ENCODE measurements around the gene TGFB2.

Gene TGFB2

DNA sequence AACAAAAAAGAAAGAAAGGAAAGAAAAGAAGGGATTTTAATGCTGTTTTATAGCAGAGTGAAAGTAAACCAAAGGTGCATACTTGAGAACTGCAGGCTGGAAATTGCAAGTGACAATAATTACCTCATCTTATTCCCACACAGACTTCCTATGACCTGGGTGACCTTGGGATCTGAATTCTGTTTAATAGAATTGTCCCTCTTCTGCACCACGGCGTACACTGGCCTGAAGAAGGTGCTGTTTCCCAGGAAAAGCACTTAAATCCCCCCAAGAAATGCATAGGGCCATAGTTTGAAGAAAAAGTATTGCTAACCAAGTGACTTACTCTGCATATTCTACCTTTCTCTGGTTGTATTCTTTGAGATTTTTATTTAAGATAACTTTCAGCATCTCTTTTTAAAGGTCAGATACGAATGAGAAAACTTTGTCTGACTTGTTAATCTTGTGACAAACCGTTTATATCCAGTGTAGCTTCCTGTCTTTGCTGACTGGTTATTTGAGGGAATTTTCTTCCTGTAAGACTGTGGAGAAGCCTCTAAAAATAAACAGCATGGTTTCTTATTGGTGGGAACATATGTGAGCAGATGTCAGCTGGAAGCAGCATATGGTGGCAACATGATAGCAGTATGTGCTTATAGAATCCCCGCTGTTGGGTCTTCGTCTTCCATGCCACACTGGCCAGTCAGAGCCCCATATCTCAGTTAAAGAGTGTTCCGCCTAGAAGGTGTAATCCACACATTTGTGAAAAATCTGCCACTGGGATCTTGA lies 16.3 kb downstream of the TGFB2 start:
- DNase-seq (ENCODE audit: low read depth in 2 of 2): no peak

DNA sequence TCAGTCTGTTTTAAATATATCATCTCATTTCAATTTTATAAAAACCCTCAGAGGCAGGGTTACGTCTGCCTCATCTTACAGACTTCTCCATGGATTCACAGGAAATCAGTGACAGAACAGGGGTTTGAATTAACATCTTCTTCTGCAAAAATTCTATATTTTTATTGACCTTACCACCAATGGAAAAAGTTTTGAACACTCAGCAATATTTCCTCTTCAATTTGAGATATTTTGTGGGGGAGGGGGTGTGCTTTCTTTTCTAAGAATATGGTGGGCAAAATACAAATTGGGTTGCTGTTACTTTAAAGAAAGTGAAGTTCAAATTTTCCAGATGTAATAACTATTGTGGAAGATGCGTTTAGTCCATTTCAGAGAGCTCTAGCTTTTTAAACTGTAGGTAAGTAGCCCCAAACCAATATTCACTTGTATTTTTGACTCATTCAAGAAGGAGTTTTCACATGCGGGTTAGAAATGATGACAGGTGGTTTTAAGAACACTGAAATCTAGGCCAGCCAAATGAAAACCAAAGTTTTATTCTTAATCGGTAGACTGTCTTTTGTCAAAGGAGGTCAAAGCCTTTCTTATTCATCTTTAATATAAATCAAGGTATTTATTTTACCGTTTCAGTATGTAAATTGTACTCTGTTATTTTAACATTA lies 17.4 kb downstream of the TGFB2 start:
- no peak for DNase-seq (ENCODE audit: low read depth in 2 of 2)

DNA sequence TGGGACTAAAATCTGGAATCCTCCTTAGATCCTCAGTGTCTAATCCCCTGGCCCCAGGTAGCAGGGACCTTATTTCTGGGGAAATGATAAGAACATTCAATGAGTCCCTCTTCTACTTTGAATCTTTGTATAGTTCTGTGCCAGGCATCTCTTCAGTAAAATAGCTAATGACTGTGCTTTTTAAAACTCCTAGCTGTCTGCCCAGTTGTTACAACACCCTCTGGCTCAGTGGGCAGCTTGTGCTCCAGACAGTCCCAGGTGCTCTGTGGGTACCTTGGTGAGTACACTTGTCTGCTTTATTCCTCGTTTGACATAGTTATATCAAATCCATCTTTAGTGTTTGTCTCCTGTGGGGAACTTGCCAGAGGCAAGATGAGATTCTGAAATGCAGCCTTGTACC lies 18.0 kb downstream of the TGFB2 start:
- DNase-seq (ENCODE audit: low read depth in 2 of 2): no peak

DNA sequence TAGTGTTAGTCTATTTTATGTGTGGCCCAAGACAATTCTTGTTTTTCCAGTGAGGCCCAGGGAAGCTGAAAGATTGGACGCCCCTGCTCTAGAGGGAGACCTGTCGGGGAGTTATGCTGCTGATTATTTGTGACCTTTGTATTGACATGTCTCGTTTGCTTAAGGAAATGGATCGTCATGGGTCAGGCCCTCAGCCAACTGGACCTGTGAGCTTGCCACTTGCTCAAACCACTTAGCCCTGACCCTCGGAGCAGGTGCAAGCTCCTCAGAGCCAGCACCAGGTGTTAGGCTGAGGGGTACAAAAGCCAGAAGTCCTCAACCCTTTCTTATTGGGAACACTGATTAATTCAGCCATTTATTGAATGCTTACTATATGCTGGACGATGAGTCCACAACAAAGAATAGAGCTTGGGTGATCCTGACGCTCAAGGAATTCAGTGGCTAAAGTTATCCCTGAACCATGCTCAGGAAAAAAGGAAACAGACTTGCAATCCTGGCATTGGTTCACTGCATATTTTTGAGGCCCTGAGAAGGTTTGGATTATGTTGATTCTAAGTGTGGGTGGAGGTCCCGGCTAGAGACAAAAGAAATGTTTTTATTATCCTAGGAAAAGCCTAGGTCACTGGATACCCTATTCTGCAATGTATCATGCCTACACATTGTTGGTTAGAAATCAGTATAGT lies 19.0 kb downstream of the TGFB2 start:
- DNase-seq (ENCODE audit: low read depth in 2 of 2): no peak

GRCh38 chr1:218365226-218365999 lies 20.3 kb downstream of the TGFB2 start:
- no peak for DNase-seq (ENCODE audit: low read depth in 2 of 2)

GRCh38 chr1:218366322-218367052 lies 21.4 kb downstream of the TGFB2 start:
- DNase-seq (ENCODE audit: low read depth in 2 of 2): no peak

DNA sequence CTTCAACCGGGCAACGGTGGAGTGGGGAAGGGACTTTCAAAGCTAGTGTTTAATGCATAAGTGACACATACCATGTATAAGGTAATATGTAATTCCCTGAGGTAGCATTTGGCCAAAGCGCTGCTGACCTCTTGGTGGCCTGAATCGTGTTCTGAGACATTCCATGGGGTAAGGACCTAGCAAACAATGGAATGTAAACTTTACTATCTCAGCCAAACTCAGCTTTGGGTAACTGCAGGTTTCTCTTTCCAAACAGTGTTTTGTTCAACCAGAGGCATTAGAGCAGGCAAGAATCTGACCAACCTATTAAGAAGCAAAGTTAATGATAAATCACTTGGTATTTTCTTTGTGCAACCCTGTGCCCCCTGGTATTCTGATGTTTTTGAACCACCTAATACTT lies 22.0 kb downstream of the TGFB2 start:
- no peak for DNase-seq (ENCODE audit: low read depth in 2 of 2)

- no peak for DNase-seq (ENCODE audit: low read depth in 2 of 2)
Measured at GRCh38 chr1:218368686-218369085, 23.6 kb downstream of the TGFB2 start.

GRCh38 chr1:218369688-218370511 lies 24.8 kb downstream of the TGFB2 start:
- DNase-seq (ENCODE audit: low read depth in 2 of 2): no peak

GRCh38 chr1:218371927-218372672 lies 27.0 kb downstream of the TGFB2 start:
- no peak for DNase-seq (ENCODE audit: low read depth in 2 of 2)

GRCh38 chr1:218374401-218375353 lies 29.5 kb downstream of the TGFB2 start:
- DNase-seq (ENCODE audit: low read depth in 2 of 2): no peak

DNA sequence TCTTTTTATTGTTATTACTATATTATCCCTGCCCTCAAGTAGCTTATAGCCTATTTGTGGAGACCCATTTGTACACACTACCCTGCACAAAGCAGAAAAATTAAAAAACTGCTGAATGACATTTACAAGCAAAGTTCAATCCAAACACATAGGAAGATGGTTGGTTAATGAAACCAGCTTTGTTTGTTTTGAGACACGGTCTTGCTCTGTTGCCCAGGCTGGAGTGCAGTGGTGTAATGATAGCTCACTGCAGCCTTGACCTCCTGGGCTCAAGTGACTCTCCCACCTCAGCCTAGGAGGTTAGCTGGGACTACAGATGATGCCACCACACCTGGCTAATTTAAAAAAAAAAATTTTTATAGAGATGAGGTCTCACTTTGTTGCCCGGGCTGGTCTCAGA lies 31.6 kb downstream of the TGFB2 start:
- no peak for DNase-seq (ENCODE audit: low read depth in 2 of 2)

GRCh38 chr1:218377143-218377660 lies 32.1 kb downstream of the TGFB2 start:
- DNase-seq (ENCODE audit: low read depth in 2 of 2): peak; percentile 35 to 53

GRCh38 chr1:218380125-218380977 lies 35.2 kb downstream of the TGFB2 start:
- no peak for DNase-seq (ENCODE audit: low read depth in 2 of 2)

- no peak for DNase-seq (ENCODE audit: low read depth in 2 of 2)
Measured at GRCh38 chr1:218382261-218382660, 37.1 kb downstream of the TGFB2 start.

DNA sequence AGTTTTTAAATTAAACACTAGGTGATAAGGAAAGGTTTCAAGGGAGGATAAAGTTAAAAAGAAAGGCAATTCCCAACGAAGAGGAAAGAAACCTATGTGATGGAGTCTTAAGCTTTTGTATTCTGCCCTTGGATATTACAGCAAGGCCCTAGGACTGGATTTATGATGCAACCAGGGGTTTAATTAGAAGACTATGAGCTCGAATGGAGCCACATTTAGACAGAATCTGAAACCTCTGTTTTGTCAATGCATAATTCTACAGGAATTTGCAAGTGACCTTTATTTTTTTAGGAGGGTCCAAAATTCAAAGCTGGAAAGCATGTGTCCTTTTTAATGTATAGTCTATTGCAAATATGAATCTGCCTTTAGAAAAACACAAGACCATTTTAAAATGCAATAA lies 37.9 kb downstream of the TGFB2 start:
- DNase-seq (ENCODE audit: low read depth in 2 of 2): no peak

GRCh38 chr1:218383681-218384080 lies 38.5 kb downstream of the TGFB2 start:
- no peak for DNase-seq (ENCODE audit: low read depth in 2 of 2)
